Activated gamma-delta T cell treated with anti-CD3 and anti-CD28 coated beads, Interleukin-2, amount 50 U/mL, for 16 hours (primary cell): ENCODE measurements around the gene MTAP.

Experiments used
- DNase-seq: peaks from one replicate; pipeline ENCODE4 v3.0.0-alpha.2; 2020; ENCODE audit warnings: low read depth

The MTAP gene

GRCh38 chr9:21802418-21803000, at the start of gene MTAP:
Gene MTAP (plus strand): TSS chr9:21802636. CDS start chr9:21802749, 113 bp downstream.
- peak; percentile 39 for DNase-seq

- DNase-seq = no peak
These were observed 48.9 kb upstream of the MTAP start for GRCh38 chr9:21753523-21753922.

GRCh38 chr9:21754741-21755140, 47.7 kb upstream of the MTAP start:
- no peak for DNase-seq

GRCh38 chr9:21758540-21758939, 43.9 kb upstream of the MTAP start:
- DNase-seq = no peak

- no peak for DNase-seq
These were observed 41.0 kb upstream of the MTAP start for GRCh38 chr9:21761309-21761901.

GRCh38 chr9:21762064-21762463, 40.4 kb upstream of the MTAP start:
- no peak for DNase-seq

- no peak for DNase-seq
These were observed 37.6 kb upstream of the MTAP start for GRCh38 chr9:21764846-21765245.

GRCh38 chr9:21766096-21766495, 36.3 kb upstream of the MTAP start:
- DNase-seq = no peak

GRCh38 chr9:21770871-21771560, 31.4 kb upstream of the MTAP start:
- DNase-seq = no peak

GRCh38 chr9:21777701-21778100, 24.7 kb upstream of the MTAP start:
- no peak for DNase-seq

- DNase-seq = no peak
These were observed 24.1 kb upstream of the MTAP start for GRCh38 chr9:21778304-21778703.

GRCh38 chr9:21779397-21779796, 23.0 kb upstream of the MTAP start:
- DNase-seq = no peak

- no peak for DNase-seq
These were observed 20.8 kb upstream of the MTAP start for GRCh38 chr9:21781656-21782055.

- DNase-seq = no peak
These were observed 20.2 kb upstream of the MTAP start for GRCh38 chr9:21782205-21782604.

- DNase-seq = no peak
These were observed 13.7 kb upstream of the MTAP start for GRCh38 chr9:21788752-21789151.

- peak; percentile 30 for DNase-seq
These were observed 12.8 kb upstream of the MTAP start for GRCh38 chr9:21789541-21790037.

GRCh38 chr9:21795483-21795882, 7.0 kb upstream of the MTAP start:
- no peak for DNase-seq

GRCh38 chr9:21796768-21797167, 5.7 kb upstream of the MTAP start:
- DNase-seq = no peak

- no peak for DNase-seq
These were observed 1.3 kb upstream of the MTAP start for GRCh38 chr9:21800931-21801682.

- no peak for DNase-seq
These were observed 586 bp upstream of the MTAP start for GRCh38 chr9:21801683-21802417.

GRCh38 chr9:21803649-21804048, 1.2 kb downstream of the MTAP start:
- DNase-seq = no peak

- no peak for DNase-seq
These were observed 1.9 kb downstream of the MTAP start for GRCh38 chr9:21804331-21804730.
